Kasumi-1 (cell line): ENCODE measurements around the gene TNK1.
"Not testable (repeated sequence)": the region's sequence is repeated elsewhere in the genome, so short reads cannot be mapped to it uniquely, and the experiment has no call there.

ENCODE experiments used
- DNase-seq, 2 experiments: peaks; one replicate each; lab custom pipeline; 2025; lab: John Stamatoyannopoulos, UW

Gene TNK1

DNA sequence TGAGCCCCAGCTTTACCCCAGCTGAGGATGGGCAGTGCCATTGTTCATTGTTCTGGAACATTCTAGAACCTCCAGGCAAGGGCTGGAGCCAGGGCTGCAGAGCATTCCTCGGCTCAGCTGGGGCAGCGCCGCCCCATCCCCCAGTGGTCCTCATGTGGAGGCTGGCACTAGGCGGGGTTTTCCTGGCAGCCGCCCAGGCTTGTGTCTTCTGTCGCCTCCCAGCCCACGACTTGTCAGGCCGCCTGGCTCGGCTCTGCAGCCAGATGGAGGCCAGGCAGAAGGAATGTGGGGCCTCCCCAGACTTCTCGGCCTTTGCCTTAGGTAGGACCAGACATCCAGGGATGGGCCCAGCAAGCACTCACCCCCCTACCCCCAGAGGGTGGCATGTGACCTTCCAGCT is 25.8 kb upstream of the TNK1 start, which contains the start of gene TMEM95:
TMEM95 (plus strand) TSS at position 104 of the 400 bp plus-strand sequence; CDS start at position 153, 49 bp downstream.
- no peak for DNase-seq

- no peak for DNase-seq
Measured at GRCh38 chr17:7355573-7355972, 25.3 kb upstream of the TNK1 start.

DNA sequence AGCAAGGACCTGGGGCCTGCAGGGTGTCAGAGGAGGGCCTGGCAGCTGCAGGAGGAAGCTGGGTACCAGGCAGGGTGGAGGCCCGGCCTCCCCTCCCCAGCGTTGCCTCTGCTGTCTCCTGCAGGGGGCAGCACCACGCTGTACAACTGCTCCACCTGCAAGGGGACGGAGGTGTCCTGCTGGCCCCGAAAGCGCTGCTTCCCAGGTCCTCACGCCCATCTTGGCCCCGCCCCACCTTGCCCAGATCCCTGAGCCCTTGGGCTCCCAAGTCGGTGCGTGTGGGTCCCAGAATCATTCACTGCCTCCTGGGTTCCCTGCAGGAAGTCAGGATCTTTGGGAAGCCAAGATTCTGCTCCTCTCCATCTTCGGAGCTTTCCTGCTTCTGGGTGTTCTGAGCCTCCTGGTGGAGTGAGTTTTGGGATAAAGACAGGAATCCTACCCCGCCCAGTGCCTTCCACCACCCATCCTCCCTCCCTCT is 24.8 kb upstream of the TNK1 start:
- peak; percentile 18 to 40 for DNase-seq

- no peak for DNase-seq
Measured at GRCh38 chr17:7356756-7357155, 24.1 kb upstream of the TNK1 start.

DNA sequence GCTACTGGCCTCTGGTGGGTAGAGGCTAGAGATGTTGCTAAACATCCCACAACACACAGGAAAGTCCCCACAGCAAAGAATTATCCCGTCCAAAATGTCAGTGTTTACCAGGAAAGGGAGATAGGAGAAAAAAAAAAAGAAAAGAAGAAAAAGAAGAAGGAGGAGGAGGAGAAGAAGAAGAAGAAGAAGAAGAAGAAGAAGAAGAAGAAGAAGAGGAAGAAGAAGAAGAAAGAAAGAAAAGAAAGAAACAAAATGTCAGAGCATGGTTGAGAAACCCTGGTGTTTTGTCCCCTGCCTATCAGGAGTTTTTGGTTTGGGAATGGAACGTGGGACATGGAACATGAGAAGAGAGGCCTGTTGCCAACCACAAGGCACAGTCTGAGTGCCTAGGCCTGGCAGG is 23.5 kb upstream of the TNK1 start:
- DNase-seq, result no peak

DNA sequence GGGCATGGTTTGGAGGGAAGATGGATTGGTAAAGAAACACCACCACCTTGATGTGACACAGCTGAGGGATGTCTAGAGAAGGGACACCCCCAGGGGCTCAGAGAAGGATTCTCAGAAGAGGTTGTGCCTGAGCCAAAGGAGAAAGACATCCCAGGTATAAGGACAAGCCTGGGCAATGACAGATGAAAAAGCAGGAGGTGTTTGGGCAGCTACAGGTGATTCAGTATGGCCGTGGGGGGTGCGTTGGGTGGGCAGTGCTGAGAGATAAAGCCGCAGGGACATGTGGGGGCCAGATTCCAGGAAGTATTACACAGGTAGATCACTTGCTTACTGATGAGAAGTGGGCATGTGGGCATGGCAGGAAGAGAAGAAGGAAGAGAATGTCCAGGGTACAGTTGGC is 19.0 kb upstream of the TNK1 start:
- no peak for DNase-seq

- DNase-seq, result no peak
Measured at GRCh38 chr17:7363311-7363710, 17.6 kb upstream of the TNK1 start.

- not testable (repeated sequence) for DNase-seq
Measured at GRCh38 chr17:7365963-7366362, 14.9 kb upstream of the TNK1 start.

DNA sequence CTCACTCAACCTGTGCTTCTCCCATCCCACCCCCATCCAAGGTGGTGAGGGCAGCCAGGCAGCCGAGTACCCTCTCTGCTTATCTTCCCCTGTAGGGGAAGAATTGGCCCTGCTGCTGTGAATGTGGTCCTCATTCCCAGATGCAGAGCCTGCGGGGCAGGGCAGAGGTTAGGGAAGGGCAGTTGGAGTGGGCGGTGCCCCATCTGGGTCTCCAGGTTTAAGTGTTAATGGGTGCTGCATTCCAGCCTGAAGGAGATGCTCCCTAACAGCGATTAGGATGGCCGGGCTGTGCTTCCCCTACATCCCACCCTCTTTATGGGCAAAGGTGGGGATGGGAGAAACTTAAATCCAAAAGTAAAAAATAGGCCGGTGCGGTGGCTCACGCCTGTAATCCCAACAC is 13.8 kb upstream of the TNK1 start:
- no peak for DNase-seq

GRCh38 chr17:7367918-7368598 is 12.8 kb upstream of the TNK1 start:
- DNase-seq, result no peak

DNA sequence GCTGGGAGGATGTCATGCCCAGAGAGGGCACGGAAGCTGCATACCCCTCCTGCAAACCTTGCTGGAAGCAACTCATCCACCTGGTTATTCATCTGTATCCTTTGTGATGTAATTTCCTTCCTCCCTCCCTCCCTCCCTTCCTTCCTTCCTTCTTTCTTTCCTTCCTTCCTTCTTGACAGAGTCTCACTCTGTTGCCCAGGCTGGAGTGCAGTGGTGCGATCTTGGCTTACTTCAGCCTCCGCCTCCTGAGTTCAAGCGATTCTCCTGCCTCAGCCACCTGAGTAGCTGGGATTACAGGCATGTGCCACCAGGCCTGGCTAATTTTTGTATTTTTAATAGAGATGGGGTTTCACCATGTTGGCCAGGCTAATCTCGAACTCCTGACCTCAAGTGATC is 12.3 kb upstream of the TNK1 start:
- DNase-seq, result not testable (repeated sequence)

GRCh38 chr17:7369825-7370224 is 11.1 kb upstream of the TNK1 start:
- no peak for DNase-seq

GRCh38 chr17:7370853-7371252 is 10.0 kb upstream of the TNK1 start:
- DNase-seq, result no peak

DNA sequence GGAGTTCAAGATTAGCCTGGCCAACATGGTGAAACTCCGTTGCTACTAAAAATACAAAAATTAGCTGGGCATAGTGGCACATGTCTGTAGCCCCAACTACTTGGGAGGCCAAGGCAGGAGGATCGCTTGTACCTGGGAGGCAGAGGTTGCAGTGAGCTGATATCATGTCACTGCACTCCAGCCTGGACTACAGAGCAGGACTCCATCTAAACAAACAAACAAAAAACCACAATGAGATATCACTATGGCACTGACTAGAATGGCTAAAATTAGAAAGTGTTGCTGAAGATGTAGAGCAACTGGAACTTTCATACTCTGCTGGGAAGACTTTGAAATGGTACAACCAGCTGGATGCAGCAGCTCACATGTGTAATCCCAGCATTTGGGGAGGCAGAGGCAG is 6.5 kb upstream of the TNK1 start:
- no peak for DNase-seq

GRCh38 chr17:7379134-7379533 is 1.8 kb upstream of the TNK1 start:
- no peak for DNase-seq

DNA sequence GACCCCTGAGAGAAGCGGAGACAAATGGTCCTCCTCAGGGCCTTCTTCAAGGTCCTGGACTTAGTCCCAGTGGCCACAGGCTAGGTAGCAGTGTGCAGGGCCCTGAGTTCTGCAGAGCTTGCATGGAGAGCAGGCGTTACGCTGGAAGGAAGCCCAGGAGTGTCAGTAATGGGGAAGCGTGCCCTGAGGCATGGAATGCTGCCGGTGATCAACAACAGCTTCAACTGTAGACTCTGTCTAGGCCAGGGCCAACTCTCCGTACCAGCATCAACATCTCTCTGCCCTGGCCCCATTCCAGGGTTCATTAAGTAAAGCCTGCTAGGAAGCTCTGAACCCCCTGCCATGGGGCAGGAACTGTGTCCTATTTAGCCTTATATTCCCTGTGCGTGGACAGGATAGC is 568 bp upstream of the TNK1 start:
- DNase-seq, result no peak

DNA sequence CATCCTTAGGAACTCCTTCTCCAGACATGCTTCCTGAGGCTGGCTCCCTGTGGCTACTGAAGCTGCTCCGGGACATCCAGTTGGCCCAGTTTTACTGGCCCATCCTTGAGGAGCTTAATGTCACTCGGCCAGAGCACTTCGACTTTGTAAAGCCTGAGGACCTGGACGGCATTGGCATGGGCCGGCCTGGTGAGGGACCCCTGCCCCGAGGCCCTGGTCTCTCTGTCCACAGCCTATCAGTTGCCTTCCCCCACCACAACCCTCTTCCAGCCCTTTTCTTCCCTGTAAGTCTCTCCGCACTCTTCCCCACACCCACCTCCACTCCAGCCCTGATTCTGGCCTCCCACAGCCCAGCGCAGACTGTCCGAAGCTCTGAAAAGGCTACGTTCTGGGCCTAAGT is 2.0 kb downstream of the TNK1 start:
- no peak for DNase-seq

DNA sequence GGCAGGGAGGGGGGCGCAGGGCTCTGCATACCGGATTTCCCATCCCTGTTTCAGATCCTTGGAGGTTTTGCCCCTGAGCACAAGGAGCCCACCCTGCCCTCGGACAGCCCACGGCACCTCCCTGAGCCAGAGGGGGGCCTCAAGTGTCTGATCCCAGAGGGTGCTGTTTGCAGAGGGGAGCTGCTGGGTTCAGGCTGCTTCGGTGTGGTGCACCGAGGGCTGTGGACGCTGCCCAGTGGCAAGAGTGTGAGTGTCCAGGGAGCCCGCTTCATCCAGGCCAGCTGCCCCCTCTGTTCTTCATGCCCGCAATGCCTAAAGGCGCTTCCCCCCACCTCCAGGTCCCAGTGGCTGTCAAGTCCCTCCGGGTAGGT is 2.5 kb downstream of the TNK1 start:
- no peak for DNase-seq

DNA sequence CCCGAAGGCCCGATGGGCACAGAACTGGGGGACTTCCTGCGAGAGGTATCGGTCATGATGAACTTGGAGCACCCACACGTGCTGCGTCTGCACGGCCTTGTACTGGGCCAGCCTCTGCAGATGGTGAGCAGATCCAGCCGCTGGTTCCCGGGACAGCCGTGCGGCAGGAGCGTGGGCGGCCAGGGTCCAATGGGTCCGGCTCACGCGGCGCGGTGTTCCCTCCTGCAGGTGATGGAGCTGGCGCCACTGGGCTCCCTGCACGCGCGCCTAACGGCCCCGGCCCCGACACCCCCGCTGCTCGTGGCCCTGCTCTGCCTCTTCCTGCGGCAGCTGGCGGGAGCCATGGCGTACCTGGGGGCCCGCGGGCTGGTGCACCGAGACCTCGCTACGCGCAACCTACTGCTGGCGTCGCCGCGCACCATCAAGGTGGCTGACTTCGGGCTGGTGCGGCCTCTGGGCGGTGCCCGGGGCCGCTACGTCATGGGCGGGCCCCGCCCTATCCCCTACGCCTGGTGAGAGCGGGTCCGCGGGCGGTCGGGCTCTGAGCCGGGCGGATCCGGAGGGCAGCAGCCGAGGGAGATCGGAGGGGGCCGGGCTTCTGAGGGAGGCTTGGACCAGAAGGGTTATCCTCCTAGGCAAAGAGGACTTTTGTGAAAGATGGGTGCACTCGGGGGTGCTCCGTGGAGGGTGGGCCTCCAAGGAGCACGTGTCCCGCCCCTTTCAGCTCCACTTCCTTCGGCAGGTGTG is 3.0 kb downstream of the TNK1 start:
- peak in 1 of 2 experiments; percentile 3 for DNase-seq

DNA sequence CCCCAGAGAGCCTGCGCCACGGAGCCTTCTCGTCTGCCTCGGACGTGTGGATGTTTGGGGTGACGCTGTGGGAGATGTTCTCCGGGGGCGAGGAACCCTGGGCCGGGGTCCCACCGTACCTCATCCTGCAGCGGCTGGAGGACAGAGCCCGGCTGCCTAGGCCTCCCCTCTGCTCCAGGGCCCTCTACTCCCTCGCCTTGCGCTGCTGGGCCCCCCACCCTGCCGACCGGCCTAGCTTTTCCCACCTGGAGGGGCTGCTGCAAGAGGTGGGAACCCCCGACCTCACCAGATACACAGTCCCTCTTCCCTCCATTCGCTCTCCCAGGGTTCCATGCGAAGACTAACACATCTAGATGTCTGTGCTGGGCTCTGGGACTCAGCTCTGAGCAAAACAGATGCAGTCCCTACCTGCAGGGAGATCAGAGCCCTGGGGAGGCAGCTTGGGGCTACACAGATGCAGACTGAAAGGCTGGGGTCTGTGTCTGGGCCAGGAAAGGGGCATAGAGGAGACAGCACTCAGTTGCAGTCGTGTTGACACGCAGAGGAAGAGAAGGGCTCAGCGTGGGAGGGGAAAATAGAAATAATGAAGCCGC is 3.7 kb downstream of the TNK1 start:
- no peak for DNase-seq

GRCh38 chr17:7388856-7389255 is 8.0 kb downstream of the TNK1 start:
- DNase-seq, result no peak

DNA sequence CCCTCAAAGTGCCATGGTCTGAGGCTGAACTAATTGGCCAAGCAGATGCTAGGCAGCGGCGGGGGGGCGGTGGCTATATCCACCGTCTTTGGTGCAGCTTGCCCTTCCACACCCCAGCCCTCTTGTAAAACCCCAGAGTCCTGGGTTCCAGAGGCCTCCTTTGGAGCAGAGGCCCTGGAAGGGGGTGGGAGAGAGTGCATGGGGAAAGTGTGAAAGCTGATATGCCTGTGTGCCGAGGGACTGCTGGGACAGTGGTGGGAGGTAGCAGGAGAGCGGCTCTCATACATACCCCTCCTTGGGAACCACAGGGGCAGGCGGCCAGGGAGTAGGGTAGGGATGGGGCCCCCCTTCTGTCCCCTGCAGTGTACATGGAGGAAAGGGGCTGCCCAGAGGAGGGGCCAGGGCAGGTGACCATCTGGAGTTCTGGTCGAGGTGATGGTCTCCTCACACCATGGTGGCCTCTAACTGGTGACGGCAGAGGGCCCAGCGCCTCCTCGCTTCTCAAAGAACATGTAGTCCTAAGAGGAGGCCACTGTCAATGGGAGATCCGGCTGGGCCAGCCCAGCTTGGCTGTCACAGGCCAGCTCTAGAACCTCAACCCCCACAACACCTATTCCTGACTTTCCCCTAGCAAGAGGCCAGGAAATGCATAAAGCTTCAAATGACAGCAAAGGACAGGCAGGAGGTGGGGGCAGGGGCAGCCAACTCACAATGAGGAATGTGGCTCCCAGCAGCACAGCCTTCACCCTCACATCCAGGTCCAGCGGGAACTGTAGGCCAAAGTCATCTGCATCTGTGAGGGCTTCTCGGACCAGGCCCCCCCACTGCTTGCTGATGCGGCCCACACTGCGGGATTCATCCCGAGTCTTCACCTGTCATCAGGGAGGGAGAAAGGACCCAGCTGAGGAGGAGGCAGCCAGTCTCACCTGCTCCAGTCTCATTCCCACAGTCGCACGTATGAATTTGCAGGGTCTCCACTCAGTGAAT is 9.3 kb downstream of the TNK1 start:
- no peak for DNase-seq
